HTR-8/SVneo (cell line): ENCODE measurements around the gene B4GALNT3.
"Not testable (repeated sequence)": the region's sequence is repeated elsewhere in the genome, so short reads cannot be mapped to it uniquely, and the experiment has no call there.

Experiments used
- DNase-seq: peaks from one replicate; pipeline ENCODE4 v3.0.0; 2011; ENCODE audit warnings: low spot score, mixed read lengths; ENCODE audit not compliant: insufficient read length
- FAIRE-seq: peaks from 2 replicates; lab custom pipeline; 2011; peaks lifted over from hg19 to GRCh38; lab: Jason Lieb, UNC

B4GALNT3 gene

DNA sequence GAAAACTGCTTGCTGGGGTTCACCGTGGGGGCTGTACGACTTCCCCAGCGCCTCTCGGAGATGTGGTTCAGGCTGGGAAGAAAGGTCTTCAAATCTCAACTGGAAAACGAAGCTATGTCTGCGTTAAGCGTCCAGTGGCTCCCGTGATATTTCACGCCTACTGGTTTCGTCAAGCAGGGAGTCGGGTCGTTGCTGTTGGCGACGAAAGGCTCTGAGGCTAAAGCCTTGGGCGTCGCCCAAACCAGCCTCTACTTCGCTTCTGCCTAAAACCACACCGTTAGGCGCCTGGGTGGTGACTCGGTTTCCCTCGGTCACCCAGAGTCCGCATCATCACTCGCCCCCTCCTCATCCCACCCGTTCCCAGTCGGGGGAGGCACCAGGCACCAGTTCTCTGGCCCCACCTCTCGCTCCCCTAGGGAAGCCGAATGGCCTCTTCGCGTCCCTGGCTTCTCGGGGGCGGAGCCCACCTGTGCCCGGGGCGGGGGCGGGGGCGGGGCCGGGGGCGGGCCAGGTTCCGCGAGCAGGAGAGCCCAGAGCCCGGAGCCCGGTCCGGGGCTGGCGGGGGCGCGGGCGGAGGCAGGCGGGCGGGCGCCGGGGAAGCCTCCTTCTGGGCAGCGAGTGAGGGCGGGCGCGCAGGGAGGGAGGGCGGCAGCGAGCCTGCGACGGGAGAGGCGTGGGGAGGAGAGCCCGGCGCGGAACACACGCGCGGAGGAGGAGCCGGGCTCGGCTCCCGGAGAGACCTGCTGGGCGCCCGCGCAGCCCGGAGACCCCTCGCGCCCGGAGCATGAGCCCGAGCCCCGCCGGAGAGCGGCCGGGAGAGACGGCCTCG is at the start of gene B4GALNT3:
Gene B4GALNT3, plus strand, starts transcription at position 510 of the 829 bp plus-strand sequence. CDS start 438 bp downstream, outside the sequence.
- DNase-seq (peak; percentile 80), FAIRE-seq (no peak)

DNA sequence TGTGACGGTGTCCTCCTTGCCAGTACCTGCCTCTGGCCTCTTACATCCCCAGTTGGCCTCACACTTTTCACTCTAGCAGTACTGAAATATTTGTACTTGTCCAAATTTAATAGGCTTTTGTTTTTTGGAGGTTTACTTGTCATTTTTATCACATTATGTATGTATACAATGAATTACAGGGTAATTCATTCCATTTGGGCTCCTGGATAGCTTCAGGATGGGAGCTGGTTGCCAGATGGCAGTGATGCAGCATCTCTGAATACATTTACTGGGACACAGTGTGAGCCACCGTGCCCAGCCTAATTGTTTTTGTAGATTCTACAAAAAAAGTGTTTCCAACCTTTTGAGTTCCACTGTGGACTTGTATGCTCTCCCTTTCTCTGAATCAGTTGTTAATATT is 44.9 kb upstream of the B4GALNT3 start:
- DNase-seq (no peak), FAIRE-seq (no peak)

DNA sequence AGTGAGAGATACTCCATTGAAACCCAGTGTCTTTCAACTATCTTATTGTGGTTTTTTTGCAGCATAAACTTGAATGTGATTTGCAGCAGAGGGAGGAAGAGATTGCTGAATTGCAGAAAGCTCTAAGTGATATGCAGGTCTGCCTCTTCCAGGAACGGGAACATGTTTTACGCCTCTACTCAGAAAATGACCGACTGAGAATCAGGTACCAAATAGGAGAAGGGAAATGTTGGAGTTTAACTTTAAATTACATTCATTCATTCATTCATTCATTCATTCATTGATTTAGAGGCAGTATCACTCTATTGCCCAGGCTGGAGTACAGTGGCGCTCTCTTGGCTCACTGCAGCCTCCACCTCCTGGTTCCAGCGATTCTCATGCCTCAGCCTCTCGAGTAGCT is 41.3 kb upstream of the B4GALNT3 start:
- FAIRE-seq (no peak), DNase-seq (no peak)

DNA sequence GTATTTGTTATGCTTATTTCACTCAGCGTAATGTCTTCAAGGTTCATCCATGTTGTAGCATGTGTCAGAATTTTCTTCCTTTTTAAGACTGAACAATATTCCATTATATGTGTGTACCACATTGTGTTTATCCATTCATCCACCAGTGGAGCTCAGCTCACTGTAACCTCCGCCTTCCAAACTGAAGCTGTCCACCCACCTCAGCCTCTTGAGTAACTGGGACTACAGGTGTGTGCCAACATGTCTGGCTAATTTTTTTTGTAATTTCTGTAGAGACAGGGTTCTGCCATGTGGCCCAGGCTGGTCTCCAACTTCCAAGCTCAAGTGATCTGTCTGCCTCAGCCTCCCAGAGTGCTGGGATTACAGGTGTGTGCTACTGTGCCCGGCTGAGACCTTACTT is 37.2 kb upstream of the B4GALNT3 start:
- DNase-seq: no peak
- FAIRE-seq: no peak

DNA sequence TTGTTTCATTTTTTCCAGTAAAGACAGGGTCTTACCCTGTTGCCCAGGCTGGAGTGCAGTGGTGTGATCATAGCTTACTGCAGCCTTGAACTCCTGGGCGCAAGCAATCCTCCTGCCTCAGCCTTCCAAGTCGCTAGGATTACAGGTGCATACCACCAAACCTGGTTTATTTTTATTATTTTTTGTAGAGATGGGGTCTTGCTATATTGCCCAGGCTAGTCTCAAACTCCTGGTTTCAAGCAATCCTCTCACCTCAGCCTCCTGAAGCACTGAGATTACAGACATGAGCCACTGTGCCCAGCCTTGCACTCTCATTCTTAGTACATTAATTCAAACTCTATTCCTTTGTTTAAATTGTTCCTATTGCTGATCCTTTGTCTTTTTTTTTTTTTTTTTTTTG is 24.0 kb upstream of the B4GALNT3 start:
- FAIRE-seq, DNase-seq: not testable (repeated sequence)

DNA sequence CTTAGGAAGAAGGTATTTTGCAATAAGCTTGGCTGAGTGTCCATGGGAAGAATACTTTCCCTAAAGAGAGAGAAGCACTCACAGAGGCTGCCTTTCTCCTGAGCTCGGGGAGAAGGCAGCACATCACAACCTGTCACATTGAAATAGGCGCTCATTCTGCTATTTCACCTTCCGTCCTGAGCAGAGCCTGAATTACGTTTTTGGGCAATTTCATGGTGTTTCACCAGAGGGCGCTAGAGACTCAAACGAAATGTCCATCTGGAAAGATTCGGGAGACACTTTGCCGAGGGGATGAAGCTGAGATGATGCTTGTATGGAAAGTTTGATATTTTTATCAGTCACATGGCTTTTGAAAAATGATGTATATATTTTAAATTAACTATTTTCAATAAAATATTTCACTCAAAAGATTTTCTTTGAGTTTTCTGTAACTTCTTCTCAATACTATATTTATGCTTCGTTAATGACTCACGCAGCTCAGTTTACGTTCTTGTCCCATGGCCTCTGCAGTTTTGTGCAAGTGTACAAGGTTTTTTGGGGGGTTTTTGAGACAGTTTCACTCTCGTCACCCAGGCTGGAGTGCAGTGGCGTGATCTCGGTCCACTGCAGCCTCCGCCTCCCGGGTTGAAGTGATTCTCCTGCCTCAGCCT is 17.4 kb upstream of the B4GALNT3 start:
- DNase-seq: peak; percentile 78
- peak; percentile 36 for FAIRE-seq

DNA sequence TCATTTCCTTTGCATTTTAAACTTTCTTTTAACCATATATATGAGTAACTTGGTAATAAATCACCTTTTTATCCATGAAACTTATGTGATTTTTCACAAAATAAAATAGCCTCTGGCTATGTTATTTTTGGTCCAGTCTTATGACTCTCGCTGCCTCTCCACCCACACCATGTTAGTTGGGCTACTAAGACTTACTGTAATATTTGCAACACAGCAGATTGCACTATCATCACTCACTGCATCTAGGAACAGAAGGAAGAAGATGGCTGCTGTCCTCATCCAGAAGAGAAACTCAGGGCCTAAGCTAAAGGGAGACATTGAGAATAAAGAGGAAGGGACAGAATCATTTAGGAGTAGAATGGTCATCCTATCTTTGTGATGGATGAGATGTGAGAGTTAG is 12.6 kb upstream of the B4GALNT3 start:
- FAIRE-seq (no peak), DNase-seq (no peak)

DNA sequence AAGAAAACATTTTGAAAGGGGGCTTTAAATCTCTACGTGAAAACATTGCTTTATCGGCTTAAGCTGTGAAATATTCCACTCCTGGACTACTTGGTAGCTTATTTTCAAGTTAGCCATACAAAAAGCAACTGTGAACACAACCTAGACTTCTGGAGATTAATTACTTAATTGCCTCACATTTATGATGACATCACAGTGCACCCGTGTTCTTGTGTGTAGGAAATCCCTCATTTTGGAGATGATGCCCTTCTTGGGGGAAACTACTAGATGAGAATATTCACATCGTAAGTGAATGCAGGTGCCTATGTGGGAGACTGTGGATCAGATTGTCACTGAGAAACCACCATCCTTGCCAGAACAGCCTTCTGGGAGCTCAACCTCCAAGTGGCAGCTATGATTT is 10.5 kb upstream of the B4GALNT3 start:
- DNase-seq (no peak), FAIRE-seq (no peak)

DNA sequence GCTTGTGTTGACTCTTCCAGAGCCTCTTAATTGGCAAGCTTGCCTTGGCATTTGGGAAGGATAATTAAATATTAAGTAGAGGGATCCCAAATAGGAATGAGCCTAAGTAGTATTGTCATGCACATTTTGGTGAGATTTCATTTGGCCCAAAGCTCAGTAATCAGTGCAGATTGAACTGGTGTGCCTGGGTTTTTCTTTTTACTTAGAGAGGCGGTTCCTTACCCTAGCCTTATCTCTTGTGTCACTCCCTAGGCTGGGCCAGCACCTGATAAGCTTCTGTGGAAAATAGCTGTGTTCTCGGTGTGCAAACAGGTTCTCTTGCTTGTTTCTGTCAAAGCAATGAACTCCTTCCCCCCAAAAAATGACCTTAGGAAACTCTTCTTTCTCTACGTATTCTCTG is 9.3 kb upstream of the B4GALNT3 start:
- FAIRE-seq (no peak), DNase-seq (no peak)

DNA sequence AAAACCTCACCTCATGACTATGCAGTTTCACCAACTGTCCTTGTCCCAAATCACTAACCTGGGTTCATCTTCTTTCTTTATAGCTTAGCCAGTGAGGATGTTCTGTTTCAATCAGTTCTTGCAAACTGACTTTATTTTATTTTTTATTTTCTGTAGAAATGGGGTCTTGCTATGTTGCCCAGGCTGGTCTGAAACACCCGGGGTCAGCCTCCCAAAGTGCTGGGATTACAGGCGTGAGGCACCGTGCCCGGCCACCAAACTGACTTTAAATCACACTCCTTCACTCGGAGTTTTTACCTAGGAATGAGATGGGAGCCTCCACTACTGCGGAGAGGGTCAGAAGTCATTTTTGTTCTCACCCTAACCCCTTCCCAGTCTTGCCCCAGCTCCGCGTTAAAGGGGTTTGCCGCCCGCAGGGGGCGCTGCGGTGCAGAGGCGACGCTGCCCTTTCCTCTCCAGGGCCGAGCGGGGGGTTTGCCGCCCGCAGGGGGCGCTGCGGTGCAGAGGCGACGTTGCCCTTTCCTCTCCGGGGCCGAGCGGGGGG is 7.0 kb upstream of the B4GALNT3 start:
- DNase-seq (no peak), FAIRE-seq (no peak)

DNA sequence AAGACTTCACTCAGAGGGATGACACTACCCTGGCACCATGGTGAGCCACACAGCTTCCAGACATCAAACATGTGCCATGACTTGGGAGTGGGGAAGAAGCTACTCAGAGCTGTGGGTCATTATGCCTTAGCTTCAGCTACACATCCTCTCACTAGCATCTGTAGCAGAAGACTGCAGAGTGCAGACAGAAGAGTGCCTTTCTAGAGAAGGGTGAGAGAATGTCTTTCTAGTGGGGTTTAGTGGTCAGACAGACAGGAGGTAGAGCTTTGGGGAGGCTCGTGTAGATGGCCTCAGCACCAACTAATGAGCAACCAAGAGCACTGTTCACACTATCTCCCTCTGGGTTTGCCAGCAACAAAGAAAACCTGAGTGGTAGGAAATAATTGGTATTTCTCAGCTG is 4.9 kb upstream of the B4GALNT3 start:
- DNase-seq: no peak
- no peak for FAIRE-seq

DNA sequence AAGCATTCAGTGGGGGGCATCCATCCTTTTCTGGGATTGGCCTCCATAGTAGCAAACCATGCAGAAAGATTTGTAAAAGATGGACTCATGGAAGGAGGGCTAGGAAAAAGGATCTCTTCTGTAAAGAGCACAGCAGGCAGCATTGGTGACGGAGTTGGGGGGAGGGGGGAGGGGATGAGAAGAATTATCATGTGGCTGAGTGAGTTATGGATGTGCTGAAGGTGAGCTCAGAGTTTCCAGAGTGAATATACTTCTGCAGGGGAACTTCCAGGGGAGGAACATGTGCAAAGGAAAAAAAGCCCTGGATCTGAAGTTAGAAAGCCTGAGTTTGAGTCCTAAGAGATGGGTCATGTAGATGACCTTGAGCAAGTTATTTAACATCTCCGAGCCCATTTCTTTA is 3.9 kb upstream of the B4GALNT3 start:
- no peak for FAIRE-seq

DNA sequence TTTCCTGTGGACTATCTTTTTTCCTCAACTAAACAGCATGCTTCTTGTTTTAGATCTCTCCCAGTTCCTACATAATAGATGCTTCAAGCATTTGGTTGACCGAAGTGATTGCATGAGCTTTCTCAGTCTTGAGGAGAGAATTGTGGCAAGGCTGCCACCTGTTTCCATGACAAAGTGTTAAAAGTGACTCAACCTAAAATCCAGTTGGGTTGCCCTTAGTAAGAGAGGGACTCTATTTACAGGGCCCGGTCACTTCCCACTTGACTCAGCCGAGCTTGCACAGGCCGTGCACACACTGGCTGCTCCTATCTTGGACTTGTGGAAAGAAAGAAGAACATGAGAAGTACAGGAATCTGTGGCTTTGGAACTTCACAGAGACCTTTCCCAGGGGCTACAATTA is 2.1 kb upstream of the B4GALNT3 start:
- FAIRE-seq (no peak), DNase-seq (no peak)

More for the DNA sequence above, 3.9 kb upstream of the B4GALNT3 start:
- DNase-seq: no peak

DNA sequence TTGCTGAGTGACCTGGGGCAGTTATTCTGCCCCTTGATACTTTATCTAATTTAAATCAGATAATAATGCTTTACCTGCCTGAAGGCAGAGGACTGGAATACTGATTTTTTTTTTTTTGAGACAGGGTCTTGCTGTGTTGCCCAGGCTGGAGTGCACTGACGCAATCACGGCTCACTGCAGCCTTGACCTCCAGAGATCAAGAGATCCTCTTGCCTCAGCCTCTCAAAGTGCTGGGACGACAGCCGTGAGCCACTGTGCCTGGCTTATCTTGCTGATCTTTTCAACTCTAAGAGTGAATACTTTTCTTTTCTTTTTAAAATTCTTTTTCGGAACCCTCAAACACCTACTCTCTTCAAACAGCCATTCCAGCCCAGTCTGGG is 699 bp upstream of the B4GALNT3 start:
- no peak for DNase-seq
- no peak for FAIRE-seq

DNA sequence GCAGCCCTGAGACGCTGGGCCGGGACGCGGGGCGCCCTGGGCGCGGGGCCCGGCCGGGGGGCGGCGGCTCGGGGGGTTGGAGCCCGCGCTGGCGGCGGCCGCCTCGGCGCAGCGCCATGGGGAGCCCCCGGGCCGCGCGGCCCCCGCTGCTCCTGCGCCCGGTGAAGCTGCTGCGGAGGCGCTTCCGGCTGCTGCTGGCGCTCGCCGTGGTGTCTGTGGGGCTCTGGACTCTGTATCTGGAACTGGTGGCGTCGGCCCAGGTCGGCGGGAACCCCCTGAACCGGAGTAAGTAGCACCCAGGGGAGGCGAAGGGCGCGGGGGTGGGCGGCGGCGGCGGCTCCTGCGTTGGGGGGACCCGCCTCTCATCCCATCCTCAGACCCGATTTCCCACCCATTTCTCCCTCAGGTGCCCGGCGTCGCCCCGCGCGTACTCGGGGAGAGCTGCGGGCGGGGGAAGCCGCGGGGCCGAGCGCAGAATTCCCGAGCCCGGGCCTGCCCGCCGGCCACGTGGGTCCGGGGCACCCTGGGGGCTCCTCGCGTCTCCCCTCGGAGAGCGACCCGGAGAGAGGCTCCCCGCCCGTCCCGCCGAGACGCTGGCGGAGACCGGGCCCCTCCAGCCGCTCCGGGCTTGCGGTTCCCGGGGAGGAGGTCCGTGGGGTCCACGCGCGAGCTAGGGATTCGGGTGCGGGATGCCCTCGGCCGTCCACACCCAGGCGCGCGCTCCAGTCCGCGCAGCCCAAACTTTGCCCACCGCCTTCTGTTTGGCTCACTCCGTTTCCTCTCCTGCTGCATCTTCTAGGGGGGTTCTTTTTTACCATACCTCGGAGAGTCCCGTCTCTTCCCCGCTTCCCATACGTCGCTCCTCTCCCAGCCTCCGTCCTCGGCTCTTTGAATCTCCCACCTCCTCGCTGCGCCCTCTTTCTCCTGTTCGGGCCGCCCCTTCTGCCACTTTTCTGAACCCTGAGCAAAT is 807 bp downstream of the B4GALNT3 start:
- no peak for FAIRE-seq

DNA sequence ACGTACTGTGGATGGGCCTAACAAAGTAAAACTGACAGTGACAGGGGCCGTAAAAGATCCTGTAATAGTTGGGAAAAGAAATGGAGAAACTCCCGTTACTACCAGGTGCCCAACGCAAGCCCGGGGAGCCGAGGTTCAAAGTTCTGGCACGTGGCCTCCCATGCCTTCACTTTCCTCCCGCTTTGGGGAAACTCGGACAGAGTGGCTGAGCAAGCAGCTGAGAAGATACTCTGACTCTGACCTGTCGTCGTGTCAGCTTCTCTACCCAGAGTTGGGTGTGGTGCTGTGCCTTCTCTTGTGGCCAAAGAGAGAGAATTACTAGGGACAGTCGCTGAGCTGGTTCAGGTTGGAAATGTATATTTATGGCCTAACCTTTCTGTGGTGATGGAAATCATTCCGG is 1.7 kb downstream of the B4GALNT3 start:
- FAIRE-seq: peak; percentile 62
- no peak for DNase-seq

More for the DNA sequence above, 807 bp downstream of the B4GALNT3 start:
- DNase-seq: peak; percentile 48

DNA sequence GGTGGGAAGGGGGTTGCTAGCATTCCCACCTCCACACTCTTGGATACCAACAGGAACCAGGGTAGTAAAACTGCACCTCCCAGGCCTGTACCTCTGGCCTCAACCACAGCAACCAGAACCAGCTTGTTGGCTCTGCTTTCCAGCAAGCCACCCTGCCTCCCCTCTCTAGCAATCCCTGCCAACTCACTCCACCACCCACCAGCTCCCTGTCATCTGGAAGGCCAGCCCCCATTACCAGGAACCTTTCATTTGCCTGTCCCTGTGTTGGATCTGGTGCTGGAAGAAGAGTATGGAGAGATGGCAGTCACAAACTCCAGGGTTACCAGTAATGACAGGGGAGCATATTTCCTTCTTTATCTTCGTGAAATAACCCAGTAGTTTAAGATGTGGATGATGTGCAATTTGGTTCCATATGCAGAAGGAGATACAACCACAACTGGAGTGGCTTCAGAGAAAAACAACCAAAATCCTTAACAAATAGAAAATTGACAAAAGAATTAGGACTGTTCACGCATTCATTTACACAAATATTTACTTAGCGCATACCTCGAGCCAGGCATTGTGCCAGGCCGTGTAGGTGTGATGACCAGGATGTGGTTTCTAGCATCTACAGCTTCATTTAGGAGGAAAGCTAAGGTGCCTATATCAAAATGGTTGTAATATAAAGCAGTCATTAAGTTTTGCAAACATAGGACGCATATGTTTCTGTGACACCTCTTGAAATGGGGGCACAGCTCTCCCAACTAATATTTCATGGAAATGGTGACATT is 3.4 kb downstream of the B4GALNT3 start:
- no peak for DNase-seq

DNA sequence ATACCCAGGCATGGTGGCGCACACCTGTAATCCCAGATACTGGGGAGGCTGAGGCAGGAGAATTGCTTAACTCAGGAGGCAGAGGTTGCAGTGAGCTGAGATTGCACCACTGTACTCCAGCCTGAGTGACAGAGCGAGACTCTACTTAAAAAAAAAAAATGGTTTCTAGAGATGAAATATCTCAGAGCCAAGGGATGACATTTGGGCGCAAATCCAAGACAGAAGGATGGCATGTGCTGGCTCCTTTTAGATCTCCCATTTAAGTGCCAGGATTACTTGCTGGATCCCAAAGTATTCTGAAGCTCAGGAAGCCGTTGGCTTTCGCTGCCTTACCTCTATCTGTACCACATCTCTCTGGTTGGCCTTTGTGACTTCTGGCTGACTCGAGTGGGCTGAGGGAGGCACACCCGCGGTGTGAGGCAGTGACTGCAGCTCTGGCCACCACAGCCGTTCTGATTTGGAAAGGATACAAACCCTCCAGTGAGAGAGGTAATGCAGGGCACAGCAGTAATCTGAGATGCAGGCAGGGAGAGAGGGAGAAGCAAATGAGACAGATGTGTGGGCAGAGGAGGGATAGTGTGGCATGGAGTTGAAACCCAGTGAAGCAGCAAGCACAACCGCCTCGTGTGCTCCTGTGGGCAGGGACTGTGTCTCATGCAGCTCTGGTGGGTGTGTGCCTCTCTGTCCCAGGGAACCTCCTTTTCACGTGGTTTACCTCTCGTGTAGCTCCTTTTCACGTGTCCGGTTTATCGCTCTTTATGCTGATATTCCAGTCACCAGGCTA is 4.9 kb downstream of the B4GALNT3 start:
- no peak for DNase-seq
- peak; percentile 86 for FAIRE-seq

More for the DNA sequence above, 3.4 kb downstream of the B4GALNT3 start:
- FAIRE-seq: peak; percentile 44

DNA sequence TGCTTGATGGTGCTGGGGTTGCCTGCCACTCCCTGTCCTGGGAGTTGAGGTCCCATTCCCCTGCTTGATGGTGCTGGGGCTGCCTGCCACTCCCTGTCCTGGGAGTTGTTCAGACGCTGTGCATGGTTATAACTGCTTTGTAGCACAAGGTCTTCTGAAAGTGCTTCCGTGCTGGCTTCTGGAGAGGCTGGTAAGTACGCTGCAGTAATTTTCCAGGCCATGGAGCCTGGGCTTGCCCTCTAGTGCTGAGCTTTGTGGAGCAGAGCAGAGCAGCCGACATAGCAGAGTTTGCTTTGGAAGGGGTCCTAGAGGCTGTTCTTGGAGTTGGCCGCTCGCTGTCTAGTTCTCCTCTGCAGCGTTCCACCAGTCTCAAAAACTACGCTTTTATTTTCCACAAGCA is 6.3 kb downstream of the B4GALNT3 start:
- DNase-seq (no peak), FAIRE-seq (peak; percentile 52)
